ENCODE measurements around the gene TMCC1.

DNA sequence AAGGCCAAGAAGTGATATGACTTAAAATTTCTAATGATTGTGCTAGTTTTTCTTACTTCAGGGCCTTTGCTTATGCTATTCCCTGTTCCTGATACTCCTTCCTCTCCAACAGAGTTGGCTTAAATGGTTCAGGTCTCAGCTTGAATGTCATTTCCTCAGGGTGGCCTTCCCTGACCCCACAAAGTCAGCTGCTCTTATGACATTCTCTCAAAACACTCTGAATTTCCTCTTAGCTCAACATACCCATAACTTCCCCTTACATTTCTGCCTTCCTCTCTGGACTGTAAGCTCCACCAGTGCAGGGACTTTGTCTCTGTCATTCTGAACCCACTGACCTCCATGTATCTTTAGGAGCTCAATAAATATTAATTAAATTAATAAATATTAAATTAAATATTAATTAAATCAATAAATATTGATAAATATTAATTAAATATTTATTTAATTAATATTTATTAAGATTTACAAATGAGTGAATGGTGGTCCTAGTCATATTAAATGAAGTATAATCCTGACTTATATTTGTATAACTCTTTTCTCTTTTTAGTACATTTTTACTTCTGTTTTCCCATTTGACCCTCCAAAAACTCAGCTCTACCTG lies 17.9 kb upstream of the TMCC1 start:
- TF ChIP-seq ZNF384 (IDR thresholded peaks at IDR 0.05) (no peak), SP1 (IDR thresholded peaks at IDR 0.05) (no peak), ARNT (IDR thresholded peaks at IDR 0.05) (no peak), SUZ12 (IDR thresholded peaks at IDR 0.05) (no peak)
